ENCODE data around the gene TPP1. TPM values are rescaled to one million over a fixed set of nuclear protein-coding genes. Genes with fewer than 3 reads are reported as not detected.

Gene TPP1
- total and polyA plus RNA-seq, 4 donors = 57.6 to 169 (median 137) TPM

GRCh38 chr11:6653656-6654055 lies 34.4 kb upstream of the TPP1 start:
- Histone ChIP-seq H3K9ac (ENCODE audit: insufficient read depth in 1 of 2, low read length in 2 of 2) (no peak overlapping the region), H3K36me3 (ENCODE audit: control insufficient read depth in 4 of 4, insufficient read depth in 4 of 4, low read length in 4 of 4) (peaks cover 0 to 5% (median 0%) of the 10 kb centered on the region in 4 donors), H3K4me1 (ENCODE audit: control insufficient read depth in 5 of 5, insufficient read depth in 5 of 5, low read length in 5 of 5) (peaks cover 0 to 28% (median 5%) of the 10 kb centered on the region in 5 donors), H3K9me3 (ENCODE audit: control insufficient read depth in 4 of 4, insufficient read depth in 3 of 4, low read length in 3 of 4) (no peaks in the 10 kb centered on the region), H3K27ac (ENCODE audit: low read depth in 1 of 2, low read length in 1 of 2) (no peak overlapping the region), H3K4me3 (no peak overlapping the region), H3K27me3 (ENCODE audit: control insufficient read depth in 3 of 3, insufficient read depth in 3 of 3, low read length in 2 of 3) (no peaks in the 10 kb centered on the region)
- ATAC-seq (ENCODE audit: insufficient read depth, low FRiP score) (no peak), DNase-seq (no peak)
- TF ChIP-seq, protein P1, sequence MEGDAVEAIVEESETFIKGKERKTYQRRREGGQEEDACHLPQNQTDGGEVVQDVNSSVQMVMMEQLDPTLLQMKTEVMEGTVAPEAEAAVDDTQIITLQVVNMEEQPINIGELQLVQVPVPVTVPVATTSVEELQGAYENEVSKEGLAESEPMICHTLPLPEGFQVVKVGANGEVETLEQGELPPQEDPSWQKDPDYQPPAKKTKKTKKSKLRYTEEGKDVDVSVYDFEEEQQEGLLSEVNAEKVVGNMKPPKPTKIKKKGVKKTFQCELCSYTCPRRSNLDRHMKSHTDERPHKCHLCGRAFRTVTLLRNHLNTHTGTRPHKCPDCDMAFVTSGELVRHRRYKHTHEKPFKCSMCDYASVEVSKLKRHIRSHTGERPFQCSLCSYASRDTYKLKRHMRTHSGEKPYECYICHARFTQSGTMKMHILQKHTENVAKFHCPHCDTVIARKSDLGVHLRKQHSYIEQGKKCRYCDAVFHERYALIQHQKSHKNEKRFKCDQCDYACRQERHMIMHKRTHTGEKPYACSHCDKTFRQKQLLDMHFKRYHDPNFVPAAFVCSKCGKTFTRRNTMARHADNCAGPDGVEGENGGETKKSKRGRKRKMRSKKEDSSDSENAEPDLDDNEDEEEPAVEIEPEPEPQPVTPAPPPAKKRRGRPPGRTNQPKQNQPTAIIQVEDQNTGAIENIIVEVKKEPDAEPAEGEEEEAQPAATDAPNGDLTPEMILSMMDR (IDR thresholded peaks at IDR 0.05; ENCODE audit: control extremely low read depth, extremely low read depth) = no peak
- WGBS, 2 donors = 90 to 92% methylated on average over 2 of the region's 2 CpGs

DNA sequence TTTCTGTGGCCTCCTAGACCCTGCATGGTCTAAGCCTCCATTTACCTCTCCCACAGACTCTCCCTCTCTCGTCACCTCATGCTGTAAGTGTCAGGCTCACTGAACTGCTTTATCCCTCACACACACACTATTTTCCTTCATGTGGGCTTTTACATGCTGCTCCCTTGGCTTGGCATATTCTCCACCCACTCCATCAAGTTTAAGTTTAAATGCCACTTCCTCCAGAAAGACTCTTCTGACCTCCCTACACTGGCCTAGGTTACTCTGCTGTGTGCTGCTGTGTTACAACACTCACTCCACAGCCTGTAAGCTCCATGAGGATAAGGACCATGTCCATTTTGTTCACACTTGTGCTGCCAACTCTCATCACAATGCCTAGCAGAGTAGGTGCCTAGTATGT lies 33.9 kb upstream of the TPP1 start:
- H3K27me3 ChIP-seq (ENCODE audit: control insufficient read depth in 3 of 3, insufficient read depth in 3 of 3, low read length in 2 of 3) = no peaks in the 10 kb centered on the region
- WGBS, 2 donors = 91 to 95% methylated on average over 1 of the region's 1 CpG

DNA sequence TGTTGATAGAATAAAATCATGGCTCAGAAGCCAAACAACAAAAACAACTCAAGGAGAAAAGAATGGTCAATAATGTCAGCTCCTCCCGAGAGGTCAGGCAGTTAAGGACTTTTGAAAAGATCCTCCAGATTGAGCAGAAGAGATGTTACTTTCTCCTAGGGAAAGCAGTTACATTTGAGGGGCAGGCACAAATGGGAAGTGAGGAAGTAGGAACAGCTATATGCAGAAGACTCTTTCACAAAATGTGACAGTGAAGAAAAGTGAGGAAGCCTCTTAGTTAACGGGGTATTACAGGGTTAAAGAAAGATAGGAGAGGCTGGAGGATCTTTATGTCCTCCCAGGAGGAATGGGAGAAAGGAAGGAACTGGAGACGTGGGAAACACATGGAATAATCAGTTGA lies 33.0 kb upstream of the TPP1 start:
- peaks cover 0 to 5% (median 0%) of the 10 kb centered on the region in 4 donors for H3K36me3 ChIP-seq (ENCODE audit: control insufficient read depth in 4 of 4, insufficient read depth in 4 of 4, low read length in 4 of 4)
- no peak overlapping the region for H3K27ac ChIP-seq (ENCODE audit: low read depth in 1 of 2, low read length in 1 of 2)
- ATAC-seq (ENCODE audit: insufficient read depth, low FRiP score) (no peak), DNase-seq (no peak)
- H3K9me3 ChIP-seq (ENCODE audit: control insufficient read depth in 4 of 4, insufficient read depth in 3 of 4, low read length in 3 of 4) = no peaks in the 10 kb centered on the region
- H3K4me1 ChIP-seq (ENCODE audit: control insufficient read depth in 5 of 5, insufficient read depth in 5 of 5, low read length in 5 of 5) = peaks cover 3 to 34% (median 9%) of the 10 kb centered on the region in 5 donors
- no peaks in the 10 kb centered on the region for H3K27me3 ChIP-seq (ENCODE audit: control insufficient read depth in 3 of 3, insufficient read depth in 3 of 3, low read length in 2 of 3)
- 52 to 53% methylated on average over 3 of the region's 3 CpGs for WGBS, 2 donors
- TF ChIP-seq, protein P1 (IDR thresholded peaks at IDR 0.05; ENCODE audit: control extremely low read depth, extremely low read depth) = no peak
- H3K4me3 ChIP-seq = no peak overlapping the region
- no peak overlapping the region for H3K9ac ChIP-seq (ENCODE audit: insufficient read depth in 1 of 2, low read length in 2 of 2)

More for the DNA sequence above, 33.9 kb upstream of the TPP1 start:
- H3K36me3 ChIP-seq (ENCODE audit: control insufficient read depth in 4 of 4, insufficient read depth in 4 of 4, low read length in 4 of 4) = peaks cover 0 to 5% (median 0%) of the 10 kb centered on the region in 4 donors
- no peak overlapping the region for H3K4me3 ChIP-seq
- peaks cover 0 to 28% (median 5%) of the 10 kb centered on the region in 5 donors for H3K4me1 ChIP-seq (ENCODE audit: control insufficient read depth in 5 of 5, insufficient read depth in 5 of 5, low read length in 5 of 5)
- no peak overlapping the region for H3K27ac ChIP-seq (ENCODE audit: low read depth in 1 of 2, low read length in 1 of 2)
- H3K9me3 ChIP-seq (ENCODE audit: control insufficient read depth in 4 of 4, insufficient read depth in 3 of 4, low read length in 3 of 4) = no peaks in the 10 kb centered on the region
- TF ChIP-seq, protein P1 (IDR thresholded peaks at IDR 0.05; ENCODE audit: control extremely low read depth, extremely low read depth) = no peak
- ATAC-seq (ENCODE audit: insufficient read depth, low FRiP score) (no peak), DNase-seq (no peak)
- H3K9ac ChIP-seq (ENCODE audit: insufficient read depth in 1 of 2, low read length in 2 of 2) = no peak overlapping the region

DNA sequence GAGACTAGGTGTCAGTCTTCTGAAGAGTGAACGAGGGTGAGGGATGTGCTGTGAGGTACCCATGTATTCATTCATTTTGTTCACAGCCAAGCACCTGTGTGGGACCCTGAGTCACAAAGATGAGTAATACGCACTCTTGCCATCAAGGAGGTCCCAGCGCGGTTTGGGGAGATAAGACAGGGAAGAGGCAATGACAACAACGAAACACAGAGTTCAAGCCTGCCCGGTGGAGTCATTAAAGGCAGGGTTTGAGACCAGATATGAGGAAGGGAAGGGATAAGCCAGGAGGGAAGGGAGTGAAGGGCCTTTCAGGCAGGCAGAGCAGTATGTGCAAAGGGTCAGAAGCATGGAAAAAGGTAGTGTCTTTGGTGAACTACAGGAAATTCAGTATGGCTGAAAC lies 31.8 kb upstream of the TPP1 start:
- no peak overlapping the region for H3K4me3 ChIP-seq
- H3K9me3 ChIP-seq (ENCODE audit: control insufficient read depth in 4 of 4, insufficient read depth in 3 of 4, low read length in 3 of 4) = no peaks in the 10 kb centered on the region
- H3K4me1 ChIP-seq (ENCODE audit: control insufficient read depth in 5 of 5, insufficient read depth in 5 of 5, low read length in 5 of 5) = peaks cover 9 to 34% (median 16%) of the 10 kb centered on the region in 5 donors
- H3K9ac ChIP-seq (ENCODE audit: insufficient read depth in 1 of 2, low read length in 2 of 2) = no peak overlapping the region
- TF ChIP-seq, protein P1 (IDR thresholded peaks at IDR 0.05; ENCODE audit: control extremely low read depth, extremely low read depth) = no peak
- H3K27me3 ChIP-seq (ENCODE audit: control insufficient read depth in 3 of 3, insufficient read depth in 3 of 3, low read length in 2 of 3) = no peaks in the 10 kb centered on the region
- 75 to 82% methylated on average over 6 of the region's 6 CpGs for WGBS, 2 donors
- no peak for DNase-seq
- no peak for ATAC-seq (ENCODE audit: insufficient read depth, low FRiP score)
- no peak overlapping the region for H3K27ac ChIP-seq (ENCODE audit: low read depth in 1 of 2, low read length in 1 of 2)
- H3K36me3 ChIP-seq (ENCODE audit: control insufficient read depth in 4 of 4, insufficient read depth in 4 of 4, low read length in 4 of 4) = peaks cover 0 to 5% (median 0%) of the 10 kb centered on the region in 4 donors

All from lung (tissue), 12 donors.